ENCODE measurements around the gene GAL3ST3.

DNA sequence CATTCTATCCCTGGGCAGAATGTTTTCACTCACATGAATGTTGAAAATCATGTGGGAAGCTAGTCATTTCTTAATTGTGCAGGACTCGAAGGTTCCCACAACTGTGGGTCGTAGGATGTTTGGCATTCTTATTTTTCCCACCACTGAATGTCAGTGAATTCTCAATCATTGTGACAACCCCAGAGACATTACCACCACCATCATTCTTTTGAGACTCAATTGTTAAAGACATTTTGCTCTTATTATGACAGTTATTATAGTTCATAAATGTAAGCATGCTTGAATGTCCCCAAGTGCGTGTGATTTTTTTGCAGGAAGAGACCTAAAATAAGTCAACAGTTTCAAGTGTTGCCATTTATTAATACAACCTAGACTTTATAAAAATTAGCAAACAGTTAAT lies 40.1 kb upstream of the GAL3ST3 start:
- TF ChIP-seq POLR2A (IDR thresholded peaks at IDR 0.05) (no peak), POLR2AphosphoS5 (IDR thresholded peaks at IDR 0.05) (no peak), EP300 (IDR thresholded peaks at IDR 0.05) (no peak)
- TF ChIP-seq, protein P1, sequence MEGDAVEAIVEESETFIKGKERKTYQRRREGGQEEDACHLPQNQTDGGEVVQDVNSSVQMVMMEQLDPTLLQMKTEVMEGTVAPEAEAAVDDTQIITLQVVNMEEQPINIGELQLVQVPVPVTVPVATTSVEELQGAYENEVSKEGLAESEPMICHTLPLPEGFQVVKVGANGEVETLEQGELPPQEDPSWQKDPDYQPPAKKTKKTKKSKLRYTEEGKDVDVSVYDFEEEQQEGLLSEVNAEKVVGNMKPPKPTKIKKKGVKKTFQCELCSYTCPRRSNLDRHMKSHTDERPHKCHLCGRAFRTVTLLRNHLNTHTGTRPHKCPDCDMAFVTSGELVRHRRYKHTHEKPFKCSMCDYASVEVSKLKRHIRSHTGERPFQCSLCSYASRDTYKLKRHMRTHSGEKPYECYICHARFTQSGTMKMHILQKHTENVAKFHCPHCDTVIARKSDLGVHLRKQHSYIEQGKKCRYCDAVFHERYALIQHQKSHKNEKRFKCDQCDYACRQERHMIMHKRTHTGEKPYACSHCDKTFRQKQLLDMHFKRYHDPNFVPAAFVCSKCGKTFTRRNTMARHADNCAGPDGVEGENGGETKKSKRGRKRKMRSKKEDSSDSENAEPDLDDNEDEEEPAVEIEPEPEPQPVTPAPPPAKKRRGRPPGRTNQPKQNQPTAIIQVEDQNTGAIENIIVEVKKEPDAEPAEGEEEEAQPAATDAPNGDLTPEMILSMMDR (IDR thresholded peaks at IDR 0.05): no peak

Measured in sigmoid colon (tissue), 4 donors.